IPS-18c (cell line): ENCODE measurements around the gene TFB2M.

Experiments
- H3K4me3 ChIP-seq: 2 replicates; pipeline ENCODE4 v1.7.0; 2013; ENCODE audit warnings: low read depth, mild to moderate bottlenecking, low read length, moderate library complexity; ENCODE audit not compliant: insufficient read depth
- H3K9me3 ChIP-seq: one replicate; pipeline ENCODE4 v1.6.1; 2013; ENCODE audit warnings: mild to moderate bottlenecking, low read length, moderate library complexity; ENCODE audit not compliant: control insufficient read depth, insufficient read depth

TFB2M gene

GRCh38 chr1:246508897-246509688, 57.0 kb downstream of the TFB2M start:
- no peak overlapping the region for H3K4me3 ChIP-seq
- peaks cover 1% of the 10 kb centered on the region for H3K9me3 ChIP-seq

DNA sequence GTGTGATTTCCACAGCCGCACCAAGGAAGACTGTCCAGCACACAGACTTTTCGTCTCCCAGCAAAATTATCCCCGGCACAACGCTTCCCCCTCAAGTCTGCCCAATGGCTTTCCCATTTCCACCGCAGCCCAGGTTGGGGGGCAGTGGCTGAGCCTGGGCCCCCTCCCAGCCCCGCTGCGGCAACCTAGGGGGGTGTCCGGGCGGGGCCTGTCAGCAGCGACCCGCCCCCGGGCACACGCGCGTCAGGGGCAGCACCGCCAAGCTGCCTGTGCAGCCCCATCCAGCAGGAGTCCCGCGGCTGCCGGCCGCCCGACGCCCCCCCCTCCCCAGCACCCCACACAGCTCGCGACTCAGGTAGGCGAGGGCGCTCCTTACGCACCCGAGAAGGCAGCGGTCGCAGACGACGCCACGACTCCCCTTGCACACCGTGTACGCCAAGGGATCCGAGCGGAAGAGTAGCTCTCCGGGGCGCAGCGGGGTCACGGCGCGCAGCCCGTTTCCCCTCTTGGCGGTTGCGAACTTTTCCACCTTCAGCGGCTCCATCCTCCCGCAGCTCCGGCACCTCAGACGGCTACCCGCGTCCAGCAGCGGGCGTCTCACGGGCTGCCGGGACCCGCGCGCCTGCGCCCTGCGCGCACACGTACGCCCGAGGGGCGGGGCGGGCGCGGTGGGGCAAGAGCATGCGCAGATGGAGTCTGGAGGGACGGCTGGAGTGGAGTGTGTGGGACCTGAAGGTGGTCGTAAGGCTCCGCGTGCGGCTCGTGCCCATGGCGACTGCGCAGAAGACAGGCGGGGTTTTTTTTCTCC, 59.2 kb downstream of the TFB2M start, which contains the start of gene SMYD3:
Gene SMYD3 (minus strand): TSS at position 606 of the 808 bp plus-strand sequence.
- no peaks in the 10 kb centered on the region for H3K9me3 ChIP-seq

DNA sequence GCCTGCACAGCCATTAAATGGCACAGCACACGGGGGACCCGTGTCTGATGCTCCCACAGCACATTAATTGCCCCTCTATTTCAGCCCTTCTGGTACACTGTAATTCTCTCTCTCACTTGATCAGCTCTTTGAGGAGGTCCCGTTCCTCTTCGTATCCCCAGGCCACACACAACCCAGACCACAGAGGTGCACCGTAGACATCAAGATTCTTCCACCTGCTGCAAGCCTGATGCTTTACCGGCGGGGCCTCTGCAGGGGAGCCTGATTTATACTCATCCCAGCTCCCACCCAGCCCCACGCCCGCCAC, 59.7 kb downstream of the TFB2M start:
- Histone ChIP-seq H3K9me3 (no peaks in the 10 kb centered on the region), H3K4me3 (peak overlapping the region; percentile 64)

More for the DNA sequence above, 59.2 kb downstream of the TFB2M start, which contains the start of gene SMYD3:
- peak within 1 kb of the TSS; percentile 64 for H3K4me3 ChIP-seq

DNA sequence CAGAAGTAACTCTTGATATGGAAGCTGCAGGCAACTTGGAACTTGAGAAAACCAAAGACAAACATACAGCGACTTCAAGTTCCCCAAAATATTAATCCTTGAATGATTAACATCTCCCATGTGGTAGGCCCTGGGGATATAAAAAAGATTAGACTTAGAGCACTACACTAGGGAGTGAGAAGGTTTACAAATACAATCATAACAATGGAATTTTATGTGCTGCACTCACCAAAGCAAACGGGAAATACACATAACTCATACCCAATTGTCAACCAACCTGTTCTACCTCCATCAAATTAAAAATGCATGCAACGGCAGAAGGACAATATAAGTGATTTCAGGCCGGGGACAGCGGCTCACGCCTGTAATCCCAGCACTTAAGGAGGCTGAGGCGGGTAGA, 62.7 kb downstream of the TFB2M start:
- no peaks in the 10 kb centered on the region for H3K9me3 ChIP-seq
- no peak overlapping the region for H3K4me3 ChIP-seq

GRCh38 chr1:246497331-246497915, 68.6 kb downstream of the TFB2M start:
- H3K9me3 ChIP-seq, result no peaks in the 10 kb centered on the region
- H3K4me3 ChIP-seq, result no peak overlapping the region

DNA sequence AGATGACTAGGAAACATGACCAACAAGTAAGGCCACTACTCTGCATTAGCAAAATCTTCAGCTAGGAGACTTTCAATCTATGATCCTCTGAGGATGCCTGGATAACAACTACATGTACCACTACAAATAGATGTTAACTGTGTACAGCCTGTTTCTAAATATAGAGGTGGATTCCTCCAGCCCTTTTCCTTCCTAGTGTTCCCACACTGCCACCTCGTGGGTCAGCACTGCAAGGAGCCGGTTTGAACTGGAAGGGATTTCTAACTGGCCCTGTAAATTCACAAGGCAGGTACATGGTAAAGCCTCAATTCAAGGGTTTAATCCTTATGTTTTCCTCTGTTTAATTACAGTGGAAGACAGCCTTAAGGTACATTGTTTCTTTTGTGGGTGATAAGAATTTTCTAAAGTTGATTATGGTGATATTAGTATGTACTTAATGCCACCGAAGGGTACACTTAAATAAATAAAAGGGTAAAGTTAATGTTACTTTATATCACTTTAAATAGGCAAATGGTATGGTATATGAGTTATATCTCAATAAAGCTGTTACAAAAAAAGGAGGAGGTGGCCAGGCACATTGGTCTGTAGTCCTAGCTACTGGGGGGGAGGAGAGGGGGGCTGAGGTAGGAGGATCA, 73.3 kb downstream of the TFB2M start:
- Histone ChIP-seq H3K9me3 (no peaks in the 10 kb centered on the region), H3K4me3 (no peak overlapping the region)

GRCh38 chr1:246491551-246492053, 74.5 kb downstream of the TFB2M start:
- Histone ChIP-seq H3K4me3 (no peak overlapping the region), H3K9me3 (no peaks in the 10 kb centered on the region)
